ENCODE data around the gene TCEANC2.
"Not testable (repeated sequence)": the region's sequence is repeated elsewhere in the genome, so short reads cannot be mapped to it uniquely, and the experiment has no call there.

Gene TCEANC2

GRCh38 chr1:54091666-54092065 is 38.3 kb downstream of the TCEANC2 start:
- no peak for DNase-seq

GRCh38 chr1:54094001-54094729 is 40.8 kb downstream of the TCEANC2 start:
- peak; percentile 29 for DNase-seq

GRCh38 chr1:54094730-54095105 is 41.3 kb downstream of the TCEANC2 start:
- DNase-seq = not testable (repeated sequence)

- DNase-seq = no peak
Observed at GRCh38 chr1:54095546-54096226, 42.3 kb downstream of the TCEANC2 start.

GRCh38 chr1:54096227-54096876 is 42.9 kb downstream of the TCEANC2 start:
- no peak for DNase-seq

GRCh38 chr1:54096877-54097240 is 43.5 kb downstream of the TCEANC2 start:
- DNase-seq = no peak

GRCh38 chr1:54099061-54099610 is 45.7 kb downstream of the TCEANC2 start:
- DNase-seq = no peak

- DNase-seq = no peak
Observed at GRCh38 chr1:54100500-54100899, 47.1 kb downstream of the TCEANC2 start.

- DNase-seq = no peak
Observed at GRCh38 chr1:54103414-54103813, 50.0 kb downstream of the TCEANC2 start.

GRCh38 chr1:54104613-54105012 is 51.2 kb downstream of the TCEANC2 start:
- not testable (repeated sequence) for DNase-seq

GRCh38 chr1:54105080-54105479 is 51.7 kb downstream of the TCEANC2 start:
- DNase-seq = no peak

- DNase-seq = no peak
Observed at GRCh38 chr1:54105736-54106269, 52.4 kb downstream of the TCEANC2 start.

- no peak for DNase-seq
Observed at GRCh38 chr1:54107131-54107530, 53.7 kb downstream of the TCEANC2 start.

GRCh38 chr1:54108156-54108555 is 54.7 kb downstream of the TCEANC2 start:
- DNase-seq = no peak

GRCh38 chr1:54109129-54110090 is 56.0 kb downstream of the TCEANC2 start:
- no peak for DNase-seq

GRCh38 chr1:54110996-54111395 is 57.6 kb downstream of the TCEANC2 start:
- no peak for DNase-seq

GRCh38 chr1:54111624-54112023 is 58.2 kb downstream of the TCEANC2 start:
- DNase-seq = no peak

GRCh38 chr1:54112027-54112426 is 58.6 kb downstream of the TCEANC2 start:
- DNase-seq = no peak

GRCh38 chr1:54112705-54113368 is 59.4 kb downstream of the TCEANC2 start:
- DNase-seq = no peak

- DNase-seq = no peak
Observed at GRCh38 chr1:54114001-54114400, 60.6 kb downstream of the TCEANC2 start.

- no peak for DNase-seq
Observed at GRCh38 chr1:54114955-54115354, 61.5 kb downstream of the TCEANC2 start.

GRCh38 chr1:54115520-54115919 is 62.1 kb downstream of the TCEANC2 start:
- DNase-seq = no peak

Data from DMS53 (cell line).